ENCODE measurements around the gene PCNX2. TPM values are rescaled to one million over a fixed set of nuclear protein-coding genes. Genes with fewer than 3 reads are reported as not detected.

Gene PCNX2
- total and polyA plus RNA-seq, 10 of the 15 experiments (the other 5 are each of a cell fraction or from before 2014, with no cell fraction given): 2.1 to 16.4 (median 8.1) TPM

- ATAC-seq: no peak
- FAIRE-seq: no peak
- Histone ChIP-seq H2AFZ (ENCODE audit: control insufficient read depth, low read depth, low read length) (no peak overlapping the region), H3K4me1 (ENCODE audit: control insufficient read depth, insufficient read depth, low read length) (no peaks in the 10 kb centered on the region), H3K9me3 (replicated peaks; ENCODE audit: control insufficient read depth, insufficient read depth, low read length) (no peaks in the 10 kb centered on the region), H3K9ac (ENCODE audit: control insufficient read depth, insufficient read depth, low read length) (no peak overlapping the region), H3K79me2 (ENCODE audit: control insufficient read depth, insufficient read depth, low read length) (no peaks in the 10 kb centered on the region), H3K36me3 (ENCODE audit: control insufficient read depth in 2 of 2, insufficient read depth in 2 of 2, low read length in 1 of 2) (no peaks in the 10 kb centered on the region; a peak in 1 of 4 replicates), H3K4me2 (ENCODE audit: control insufficient read depth, insufficient read depth) (no peak overlapping the region), H3K27ac (ENCODE audit: control insufficient read depth, insufficient read depth) (no peak overlapping the region), H3K27me3 (replicated peaks in 1 of 2; ENCODE audit: control insufficient read depth in 2 of 2, insufficient read depth in 2 of 2, low read length in 1 of 2) (no peaks in the 10 kb centered on the region), H3K4me3 (no peak overlapping the region), H4K20me1 (ENCODE audit: control insufficient read depth, insufficient read depth) (no peaks in the 10 kb centered on the region)
- TF ChIP-seq YBX1 (IDR thresholded peaks at IDR 0.05): no peak
- no peak for TF ChIP-seq HDGF (IDR thresholded peaks at IDR 0.05)
- TF ChIP-seq ZNF217 (IDR thresholded peaks at IDR 0.05): no peak
- TF ChIP-seq SREBF1 (IDR thresholded peaks at IDR 0.05; ENCODE audit: low read length): no peak
- no peak for TF ChIP-seq TCF7 (IDR thresholded peaks at IDR 0.05; ENCODE audit: borderline replicate concordance)
- no peak for TF ChIP-seq BHLHE40 (IDR thresholded peaks at IDR 0.05; ENCODE audit: borderline replicate concordance in 1 of 2, low read depth in 2 of 2, low read length in 1 of 2)
- TF ChIP-seq RFX5 (IDR thresholded peaks at IDR 0.05; ENCODE audit: low read depth, low read length): no peak
- no peak for TF ChIP-seq SUPT20H (IDR thresholded peaks at IDR 0.05; ENCODE audit: borderline replicate concordance, control insufficient read depth, low read depth, low read length)
- no peak for TF ChIP-seq ZBTB33 (IDR thresholded peaks at IDR 0.05)
- no peak for TF ChIP-seq ZBTB4 (CRISPR knock-in tag; IDR thresholded peaks at IDR 0.05)
- no peak for TF ChIP-seq RAD51 (IDR thresholded peaks at IDR 0.05)
- TF ChIP-seq ETV6 (conservative IDR thresholded peaks at IDR 0.05 in 1 of 2, IDR thresholded peaks at IDR 0.05 in 1 of 2; ENCODE audit: borderline replicate concordance in 1 of 2, low read depth in 1 of 2): no peak
- no peak for TF ChIP-seq RBBP5 (conservative IDR thresholded peaks at IDR 0.05)
- SMC1A ChIA-PET (ENCODE audit: uncharacterized antibody, unreplicated experiment): no interaction called here
- 68% methylated on average over 11 of the region's 11 CpGs for WGBS (ENCODE audit: insufficient coverage, insufficient replicate concordance, low lambda C conversion rate, missing lambda C conversion rate)
- no TSS peak for BruUV-seq (replicated peaks)
- RAD21 ChIA-PET (ENCODE audit: unreplicated experiment): no interaction called here
- POLR2A ChIA-PET: interaction anchor here (0.6 kb wide), 1 partner anchor 12 kb away, joined by 9 read pairs; no protein-coding TSS in a partner anchor
- CTCF ChIA-PET: no interaction called here
- intact Hi-C loops (cut with micrococcal nuclease; ENCODE audit: unreplicated experiment) (no loop called here), in situ Hi-C loops (cut with MboI) (no loop called here)
- no peak for DNase-seq (ENCODE audit: low read depth, low spot score)
Measured at GRCh38 chr1:232987046-232987773, 308.3 kb downstream of the PCNX2 start.

Measured in GM12878 (cell line).